Stimulated activated naive CD8-positive, alpha-beta T cell treated with anti-CD3 and anti-CD28 coated beads, Interleukin-15, Interleukin-2, amounts not matched to agents 100 U/mL and 50 U/mL, for 24 hours (primary cell): ENCODE data around the gene ST6GALNAC5.
"Not testable (repeated sequence)": the region's sequence is repeated elsewhere in the genome, so short reads cannot be mapped to it uniquely, and the experiment has no call there.

Source experiments
- ATAC-seq: fragments of 150-1000 bp; cut with Tn5 transposase; one replicate; pipeline ENCODE4 v1.10.0; 2021
- DNase-seq: peaks from one replicate; pipeline ENCODE4 v3.0.0; 2021

The ST6GALNAC5 gene

GRCh38 chr1:76938304-76938703 lies 71.0 kb downstream of the ST6GALNAC5 start:
- ATAC-seq, result no peak
- DNase-seq, result no peak

- DNase-seq (no peak), ATAC-seq (no peak)
These were observed 72.0 kb downstream of the ST6GALNAC5 start for GRCh38 chr1:76939050-76939816.

- DNase-seq (no peak), ATAC-seq (no peak)
These were observed 72.5 kb downstream of the ST6GALNAC5 start for GRCh38 chr1:76939817-76940216.

GRCh38 chr1:76940571-76941335 lies 73.5 kb downstream of the ST6GALNAC5 start:
- DNase-seq, result no peak
- ATAC-seq, result no peak

GRCh38 chr1:76942549-76942948 lies 75.3 kb downstream of the ST6GALNAC5 start:
- ATAC-seq, result no peak
- DNase-seq, result no peak

GRCh38 chr1:76944942-76945341 lies 77.7 kb downstream of the ST6GALNAC5 start:
- ATAC-seq, result no peak
- DNase-seq, result no peak

GRCh38 chr1:76948846-76949245 lies 81.6 kb downstream of the ST6GALNAC5 start:
- ATAC-seq (no peak), DNase-seq (no peak)

- ATAC-seq, result no peak
- DNase-seq, result no peak
These were observed 82.2 kb downstream of the ST6GALNAC5 start for GRCh38 chr1:76949503-76949902.

- DNase-seq (no peak), ATAC-seq (no peak)
These were observed 83.0 kb downstream of the ST6GALNAC5 start for GRCh38 chr1:76950306-76950705.

- ATAC-seq (no peak), DNase-seq (no peak)
These were observed 83.9 kb downstream of the ST6GALNAC5 start for GRCh38 chr1:76951153-76951552.

- DNase-seq, result no peak
- no peak for ATAC-seq
These were observed 88.4 kb downstream of the ST6GALNAC5 start for GRCh38 chr1:76955652-76956051.

GRCh38 chr1:76957961-76958360 lies 90.7 kb downstream of the ST6GALNAC5 start:
- no peak for ATAC-seq
- no peak for DNase-seq

- no peak for ATAC-seq
- DNase-seq, result no peak
These were observed 91.5 kb downstream of the ST6GALNAC5 start for GRCh38 chr1:76958828-76959227.

GRCh38 chr1:76959556-76959955 lies 92.3 kb downstream of the ST6GALNAC5 start:
- ATAC-seq (no peak), DNase-seq (no peak)

GRCh38 chr1:76961181-76961819 lies 94.0 kb downstream of the ST6GALNAC5 start:
- ATAC-seq, result no peak
- DNase-seq, result no peak

- ATAC-seq, result no peak
- DNase-seq, result no peak
These were observed 94.5 kb downstream of the ST6GALNAC5 start for GRCh38 chr1:76961820-76962207.

GRCh38 chr1:76981267-76981666 lies 114.0 kb downstream of the ST6GALNAC5 start:
- ATAC-seq, DNase-seq: not testable (repeated sequence)

GRCh38 chr1:76989976-76990375 lies 122.7 kb downstream of the ST6GALNAC5 start:
- ATAC-seq, result no peak
- no peak for DNase-seq

GRCh38 chr1:76993036-76993435 lies 125.8 kb downstream of the ST6GALNAC5 start:
- no peak for ATAC-seq
- DNase-seq, result no peak

GRCh38 chr1:76998582-76999223 lies 131.4 kb downstream of the ST6GALNAC5 start:
- DNase-seq (no peak), ATAC-seq (no peak)

- DNase-seq (no peak), ATAC-seq (no peak)
These were observed 140.4 kb downstream of the ST6GALNAC5 start for GRCh38 chr1:77007675-77008074.

GRCh38 chr1:77010937-77011336 lies 143.7 kb downstream of the ST6GALNAC5 start:
- DNase-seq (no peak), ATAC-seq (no peak)

- DNase-seq (no peak), ATAC-seq (no peak)
These were observed 144.8 kb downstream of the ST6GALNAC5 start for GRCh38 chr1:77012066-77012465.
